Retinal pigment epithelial cell (primary cell): ENCODE data around the gene CEBPB.

Experiments
- DNase-seq: peaks from one replicate; pipeline ENCODE4 v3.0.0-alpha.2; 2010; ENCODE audit warnings: low read depth
- H3K4me3 ChIP-seq: 2 replicates; pipeline ENCODE4 v1.5.1; 2011; ENCODE audit warnings: mild to moderate bottlenecking, low read length, control low read depth, moderate library complexity
- TF ChIP-seq, protein P1 (sequence below): conservative IDR thresholded peaks from 2 replicates; pipeline ENCODE4 v1.5.1; 2011; ENCODE audit warnings: low read depth, low read length, control low read depth, inconsistent platforms

Gene CEBPB

DNA sequence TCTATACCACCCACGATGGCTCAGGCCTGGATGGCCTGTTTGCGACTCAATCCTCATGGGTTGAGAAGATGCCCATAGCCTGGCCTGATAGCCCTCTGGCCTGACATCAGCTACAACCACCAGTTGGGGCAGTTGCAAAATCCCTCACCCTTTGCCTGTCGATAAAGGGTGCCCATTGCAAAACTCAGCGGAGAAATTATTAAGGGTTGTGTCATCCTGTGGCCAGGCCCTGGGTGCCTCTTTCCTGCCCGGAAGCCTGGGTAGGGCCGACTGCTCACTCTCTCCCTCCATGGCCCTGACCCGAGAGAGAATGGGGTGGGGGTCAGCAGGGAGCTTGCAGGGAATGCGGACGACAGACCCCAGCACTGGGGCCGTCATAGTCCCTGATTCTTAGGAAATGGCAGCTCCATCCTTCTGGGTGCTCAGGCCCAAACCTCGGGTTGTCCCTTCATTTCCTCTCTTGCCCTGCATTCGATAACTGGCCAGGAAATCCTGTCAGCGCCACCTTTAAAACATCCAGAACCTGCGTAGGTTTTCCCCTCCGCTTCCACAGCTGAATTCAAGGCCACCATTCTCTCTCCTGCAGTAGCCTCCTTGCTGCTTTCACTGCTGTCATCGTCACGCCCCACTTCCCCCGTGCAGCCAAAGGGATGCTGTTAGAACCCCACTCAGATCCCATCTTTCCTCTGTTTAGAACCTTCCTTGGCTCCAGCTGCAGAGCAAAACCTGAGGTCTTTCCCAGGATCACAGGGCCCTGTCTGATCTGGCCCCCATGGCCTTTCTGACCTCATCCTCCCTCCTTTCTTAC is 31.1 kb downstream of the CEBPB start:
- H3K4me3 ChIP-seq, result no peak overlapping the region
- no peak for DNase-seq
- TF ChIP-seq, protein P1, sequence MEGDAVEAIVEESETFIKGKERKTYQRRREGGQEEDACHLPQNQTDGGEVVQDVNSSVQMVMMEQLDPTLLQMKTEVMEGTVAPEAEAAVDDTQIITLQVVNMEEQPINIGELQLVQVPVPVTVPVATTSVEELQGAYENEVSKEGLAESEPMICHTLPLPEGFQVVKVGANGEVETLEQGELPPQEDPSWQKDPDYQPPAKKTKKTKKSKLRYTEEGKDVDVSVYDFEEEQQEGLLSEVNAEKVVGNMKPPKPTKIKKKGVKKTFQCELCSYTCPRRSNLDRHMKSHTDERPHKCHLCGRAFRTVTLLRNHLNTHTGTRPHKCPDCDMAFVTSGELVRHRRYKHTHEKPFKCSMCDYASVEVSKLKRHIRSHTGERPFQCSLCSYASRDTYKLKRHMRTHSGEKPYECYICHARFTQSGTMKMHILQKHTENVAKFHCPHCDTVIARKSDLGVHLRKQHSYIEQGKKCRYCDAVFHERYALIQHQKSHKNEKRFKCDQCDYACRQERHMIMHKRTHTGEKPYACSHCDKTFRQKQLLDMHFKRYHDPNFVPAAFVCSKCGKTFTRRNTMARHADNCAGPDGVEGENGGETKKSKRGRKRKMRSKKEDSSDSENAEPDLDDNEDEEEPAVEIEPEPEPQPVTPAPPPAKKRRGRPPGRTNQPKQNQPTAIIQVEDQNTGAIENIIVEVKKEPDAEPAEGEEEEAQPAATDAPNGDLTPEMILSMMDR, result no peak

DNA sequence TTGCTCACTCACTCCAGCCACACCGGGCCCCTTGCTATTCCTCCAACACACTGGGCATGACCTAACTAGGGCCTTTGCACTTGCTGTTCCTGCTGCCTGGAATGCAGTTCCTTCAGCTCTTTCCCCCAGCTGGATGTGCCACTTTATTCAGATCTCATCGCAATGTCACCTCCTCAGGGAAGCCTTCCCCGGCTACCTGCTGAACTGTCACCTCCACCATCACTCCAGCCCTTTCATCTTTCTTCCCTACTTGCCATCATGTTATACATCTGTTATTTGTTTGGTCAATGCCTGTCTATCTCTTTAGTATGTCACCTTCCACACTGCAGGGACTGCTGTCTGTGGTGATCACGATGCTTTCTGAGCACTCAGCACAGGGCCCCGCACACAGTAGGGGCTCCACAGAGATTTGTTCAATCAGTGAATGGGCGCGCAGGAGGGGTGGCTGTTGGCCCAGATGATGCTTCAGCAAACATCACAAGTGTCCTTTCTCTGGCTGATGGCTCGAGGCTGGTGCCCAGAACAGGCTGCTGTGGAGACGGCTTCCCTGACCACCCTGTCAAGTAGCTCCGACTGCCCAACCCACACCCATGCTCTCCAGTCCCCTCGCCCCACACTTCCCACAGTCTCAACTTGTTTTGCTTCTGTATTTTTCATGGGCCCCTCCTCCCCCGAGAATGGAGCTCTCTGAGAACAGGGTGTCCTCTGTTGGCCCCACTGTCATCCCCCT is 31.8 kb downstream of the CEBPB start:
- no peak overlapping the region for H3K4me3 ChIP-seq
- DNase-seq, result no peak
- TF ChIP-seq, protein P1, result no peak

DNA sequence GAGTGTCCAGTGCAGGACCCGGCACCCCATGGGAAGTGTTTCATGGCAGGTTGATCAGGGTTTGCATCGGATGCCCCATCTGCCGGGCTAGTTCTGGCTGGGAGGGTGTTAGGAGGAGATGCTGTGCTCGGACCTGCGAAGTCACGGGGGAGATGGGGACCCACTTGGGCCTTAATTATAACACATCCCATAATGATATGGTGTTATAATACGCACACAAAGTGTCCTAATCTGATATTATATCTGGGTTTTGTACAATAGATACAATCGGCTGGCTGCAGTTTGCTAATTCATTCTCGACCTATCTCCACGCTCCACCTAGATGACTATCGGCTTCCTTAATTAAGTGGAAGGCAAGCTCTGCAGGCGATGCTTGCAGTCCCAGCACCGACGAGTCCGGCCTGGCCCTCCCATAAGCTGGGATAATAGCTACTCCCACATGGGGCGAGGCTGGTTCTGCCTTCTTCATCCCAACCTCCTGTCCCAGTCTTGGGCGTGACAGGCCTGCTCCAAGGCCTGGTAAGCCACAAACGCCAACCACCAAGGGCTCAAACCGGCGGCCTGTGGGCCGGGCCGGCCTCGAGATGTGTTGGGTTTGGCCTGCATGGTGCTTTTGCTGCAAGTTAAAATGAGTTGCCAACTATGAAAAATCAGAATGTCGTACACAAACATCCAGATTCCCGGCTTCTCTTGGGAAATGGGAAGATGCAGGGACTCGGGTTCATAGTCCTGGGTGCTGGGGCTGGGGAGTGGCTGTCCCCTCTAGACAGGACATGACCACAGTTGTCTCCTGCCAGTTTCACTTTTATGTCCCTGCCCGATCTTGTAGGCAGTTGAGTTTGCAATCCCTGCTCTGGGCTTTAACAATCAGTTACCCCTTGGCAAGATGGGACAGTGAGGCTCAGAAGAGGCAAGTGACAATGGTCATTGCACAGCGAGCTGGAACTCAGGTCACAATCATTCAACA is 32.7 kb downstream of the CEBPB start:
- no peak overlapping the region for H3K4me3 ChIP-seq
- TF ChIP-seq, protein P1, result no peak
- no peak for DNase-seq

DNA sequence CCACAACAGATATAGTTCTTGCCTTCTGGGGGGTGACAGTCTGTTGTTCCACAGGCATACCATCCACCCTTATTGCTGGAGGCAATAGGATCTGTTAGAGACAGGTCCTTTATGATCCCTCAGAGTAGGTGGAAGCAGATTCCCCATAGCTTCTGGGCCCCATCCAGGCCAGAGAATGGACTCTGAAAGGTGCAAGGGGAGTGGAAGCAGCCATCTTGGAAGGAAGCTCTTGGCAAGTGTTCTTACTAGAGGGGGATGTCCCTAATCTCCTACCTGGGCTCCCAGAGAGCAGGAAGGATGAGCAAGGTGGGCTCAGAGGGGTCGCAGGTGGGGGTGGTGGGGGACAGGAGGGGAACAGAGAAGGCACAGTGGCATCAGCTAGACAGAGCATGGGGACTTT is 33.4 kb downstream of the CEBPB start:
- TF ChIP-seq, protein P1, result no peak
- no peak overlapping the region for H3K4me3 ChIP-seq

DNA sequence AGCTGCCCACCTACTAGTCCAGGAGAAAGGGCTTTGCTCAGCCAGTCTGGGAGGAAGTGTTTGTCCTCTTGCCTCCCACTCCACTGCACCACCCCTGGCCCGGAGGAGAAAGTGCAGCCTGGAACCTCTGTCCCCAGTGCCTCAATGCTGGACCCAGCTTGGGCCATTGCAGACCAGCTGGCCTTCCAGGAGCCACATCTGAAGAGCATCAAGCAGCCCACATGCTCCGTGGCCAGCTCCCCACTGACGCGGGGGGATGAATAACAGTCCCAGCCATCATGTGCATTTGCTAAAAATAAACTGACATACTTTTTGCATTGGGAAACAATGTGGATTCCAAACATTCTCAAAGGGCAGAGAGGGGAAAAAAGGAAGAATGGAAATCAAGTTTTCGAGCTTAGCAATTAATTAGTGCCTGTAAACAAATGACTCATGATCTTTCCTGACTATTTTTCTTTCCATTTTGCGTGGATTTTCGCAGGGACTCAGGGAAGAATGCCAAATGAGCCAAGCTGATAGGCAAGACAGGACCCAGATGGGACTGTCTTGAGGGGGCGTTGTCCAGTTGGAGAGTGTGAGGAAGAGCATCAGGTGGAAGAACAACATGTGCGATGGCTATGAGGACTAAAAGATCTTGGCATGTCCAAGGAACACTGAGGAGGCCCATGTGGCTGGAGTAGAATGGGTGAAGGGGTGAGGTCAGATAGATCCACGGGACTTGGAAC is 34.1 kb downstream of the CEBPB start:
- H3K4me3 ChIP-seq, result no peak overlapping the region
- TF ChIP-seq, protein P1, result peak; percentile 47
- peak; percentile 86 for DNase-seq

More for the DNA sequence above, 33.4 kb downstream of the CEBPB start:
- no peak for DNase-seq

DNA sequence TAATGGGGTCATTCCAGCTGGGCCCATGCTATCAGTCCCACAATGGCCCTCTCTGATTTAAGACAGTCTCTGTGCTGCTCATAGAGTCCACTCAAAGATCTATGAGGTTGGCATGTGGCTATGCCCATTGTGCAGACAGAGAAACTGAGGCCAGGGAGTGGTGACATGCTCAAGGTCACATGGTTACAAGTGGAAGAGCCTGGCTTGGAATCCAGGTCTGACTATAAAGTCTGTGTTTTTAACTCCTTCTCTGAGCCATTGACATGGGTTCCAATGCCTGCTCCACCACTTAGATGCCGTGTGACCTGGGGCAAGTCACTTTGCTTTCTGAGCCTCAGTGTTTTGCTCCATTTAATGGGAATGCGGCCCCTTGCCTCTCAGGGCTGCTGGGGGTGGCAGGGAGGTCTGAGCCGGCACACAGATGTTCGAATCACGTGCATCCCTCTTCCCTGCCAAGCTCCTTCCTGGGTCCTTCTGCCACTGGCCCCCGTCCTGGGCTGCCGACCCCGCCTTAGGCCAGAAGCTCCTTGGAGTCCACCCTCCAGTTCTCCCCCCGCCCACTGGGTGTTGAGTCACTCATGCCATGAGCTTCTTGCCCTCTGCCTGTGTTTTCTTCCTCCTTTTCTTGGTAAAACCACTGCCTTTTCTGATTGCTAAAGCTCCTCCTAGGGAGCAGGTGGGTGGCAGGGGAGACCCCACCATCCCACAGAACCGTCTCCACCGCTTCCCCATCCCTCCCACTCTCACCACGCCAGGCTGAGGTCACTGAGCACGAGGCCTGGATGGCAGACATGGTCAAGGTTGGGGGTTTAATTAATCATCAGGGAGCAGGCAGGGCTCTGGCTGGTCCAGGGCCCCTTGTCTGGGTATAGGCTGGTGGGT is 35.7 kb downstream of the CEBPB start:
- peak; percentile 69 for DNase-seq
- TF ChIP-seq, protein P1, result no peak

More for the DNA sequence above, 35.7 kb downstream of the CEBPB start:
- no peak overlapping the region for H3K4me3 ChIP-seq
